Measurements from ENCODE around the gene THAP6.
A peak's percentile ranks its signal among the peaks of the same experiment; 100 is the strongest.
"Not testable (repeated sequence)": the region's sequence is repeated elsewhere in the genome, so short reads cannot be mapped to it uniquely, and the experiment has no call there.

Gene THAP6

GRCh38 chr4:75511841-75512240, 2.4 kb upstream of the THAP6 start:
- TF ChIP-seq, protein P1, sequence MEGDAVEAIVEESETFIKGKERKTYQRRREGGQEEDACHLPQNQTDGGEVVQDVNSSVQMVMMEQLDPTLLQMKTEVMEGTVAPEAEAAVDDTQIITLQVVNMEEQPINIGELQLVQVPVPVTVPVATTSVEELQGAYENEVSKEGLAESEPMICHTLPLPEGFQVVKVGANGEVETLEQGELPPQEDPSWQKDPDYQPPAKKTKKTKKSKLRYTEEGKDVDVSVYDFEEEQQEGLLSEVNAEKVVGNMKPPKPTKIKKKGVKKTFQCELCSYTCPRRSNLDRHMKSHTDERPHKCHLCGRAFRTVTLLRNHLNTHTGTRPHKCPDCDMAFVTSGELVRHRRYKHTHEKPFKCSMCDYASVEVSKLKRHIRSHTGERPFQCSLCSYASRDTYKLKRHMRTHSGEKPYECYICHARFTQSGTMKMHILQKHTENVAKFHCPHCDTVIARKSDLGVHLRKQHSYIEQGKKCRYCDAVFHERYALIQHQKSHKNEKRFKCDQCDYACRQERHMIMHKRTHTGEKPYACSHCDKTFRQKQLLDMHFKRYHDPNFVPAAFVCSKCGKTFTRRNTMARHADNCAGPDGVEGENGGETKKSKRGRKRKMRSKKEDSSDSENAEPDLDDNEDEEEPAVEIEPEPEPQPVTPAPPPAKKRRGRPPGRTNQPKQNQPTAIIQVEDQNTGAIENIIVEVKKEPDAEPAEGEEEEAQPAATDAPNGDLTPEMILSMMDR (IDR thresholded peaks at IDR 0.05; ENCODE audit: low read length, missing control alignments): no peak
- H3K4me3 ChIP-seq (replicated peaks; ENCODE audit: low read depth, low read length): peak overlapping the region; percentile 92
- DNase-seq (ENCODE audit: low read depth): no peak

DNA sequence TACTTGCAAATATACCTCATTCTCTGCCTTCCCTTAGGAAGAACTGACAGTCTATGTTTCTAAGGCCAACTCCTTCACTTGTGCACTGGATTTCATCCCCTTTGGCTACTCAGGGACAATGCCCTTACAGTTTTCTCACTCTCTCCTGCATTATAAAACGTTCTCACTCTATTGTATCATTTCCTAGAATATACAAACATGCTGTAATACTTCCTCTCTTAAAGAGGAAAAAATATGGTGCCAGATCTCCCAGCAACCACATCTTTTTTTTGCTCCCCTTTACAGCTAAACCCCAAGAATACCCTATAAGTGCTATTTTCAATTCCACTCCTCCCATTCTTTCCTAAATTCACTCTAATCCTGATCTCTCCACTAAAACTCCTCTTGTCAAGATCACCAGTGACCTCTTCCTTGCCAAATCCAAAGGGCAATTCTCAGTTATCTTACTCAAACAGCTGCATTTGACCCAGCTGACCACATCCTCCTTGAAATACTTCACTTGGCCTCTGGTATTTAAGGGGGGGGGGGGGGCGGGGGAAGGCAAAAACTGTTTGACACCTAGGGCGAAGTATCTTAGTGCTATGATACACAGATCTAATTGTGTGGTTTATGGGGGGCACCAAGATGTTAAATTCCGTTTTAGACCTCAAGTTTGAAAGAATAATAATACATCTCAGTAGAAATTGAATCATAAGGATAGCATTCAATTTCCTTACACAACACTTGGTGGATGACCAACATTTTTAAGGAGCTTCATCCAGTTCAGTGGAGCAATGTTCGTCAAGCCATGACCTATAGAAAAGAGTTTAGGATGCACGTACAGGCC, 1.7 kb upstream of the THAP6 start:
- TF ChIP-seq, protein P1 (IDR thresholded peaks at IDR 0.05; ENCODE audit: low read length, missing control alignments): no peak
- peak; percentile 43 for DNase-seq (ENCODE audit: low read depth)
- H3K4me3 ChIP-seq (replicated peaks; ENCODE audit: low read depth, low read length): peak overlapping the region; percentile 92

- peak; percentile 14 for DNase-seq (ENCODE audit: low read depth)
These were observed 645 bp upstream of the THAP6 start for GRCh38 chr4:75513526-75514130.

GRCh38 chr4:75514949-75515612, 808 bp downstream of the THAP6 start:
- TF ChIP-seq, protein P1 (IDR thresholded peaks at IDR 0.05; ENCODE audit: low read length, missing control alignments): no peak
- DNase-seq (ENCODE audit: low read depth): no peak
- H3K4me3 ChIP-seq (replicated peaks; ENCODE audit: low read depth, low read length): peak overlapping the region; percentile 92

More at GRCh38 chr4:75513526-75514130, 645 bp upstream of the THAP6 start:
- peak overlapping the region; percentile 92 for H3K4me3 ChIP-seq (replicated peaks; ENCODE audit: low read depth, low read length)
- TF ChIP-seq, protein P1 (IDR thresholded peaks at IDR 0.05; ENCODE audit: low read length, missing control alignments): no peak

GRCh38 chr4:75516144-75516543, 1.9 kb downstream of the THAP6 start:
- DNase-seq (ENCODE audit: low read depth): no peak
- H3K4me3 ChIP-seq (replicated peaks; ENCODE audit: low read depth, low read length): no peak overlapping the region
- TF ChIP-seq, protein P1 (IDR thresholded peaks at IDR 0.05; ENCODE audit: low read length, missing control alignments): no peak

- H3K4me3 ChIP-seq (replicated peaks; ENCODE audit: low read depth, low read length); DNase-seq (ENCODE audit: low read depth): not testable (repeated sequence)
These were observed 5.2 kb downstream of the THAP6 start for GRCh38 chr4:75519452-75519851.

- no peak overlapping the region for H3K4me3 ChIP-seq (replicated peaks; ENCODE audit: low read depth, low read length)
- no peak for DNase-seq (ENCODE audit: low read depth)
- TF ChIP-seq, protein P1 (IDR thresholded peaks at IDR 0.05; ENCODE audit: low read length, missing control alignments): no peak
These were observed 10.8 kb downstream of the THAP6 start for GRCh38 chr4:75525086-75525485.

All from fibroblast of pulmonary artery (primary cell).